ENCODE data around the gene PDIA4. TPM values are rescaled to one million over a fixed set of nuclear protein-coding genes. Genes with fewer than 3 reads are reported as not detected.

PDIA4 gene
- total and polyA plus RNA-seq, 2 of the 8 experiments (the other 6 are each of a cell fraction or from before 2014, with no cell fraction given), result 119 to 303 TPM

DNA sequence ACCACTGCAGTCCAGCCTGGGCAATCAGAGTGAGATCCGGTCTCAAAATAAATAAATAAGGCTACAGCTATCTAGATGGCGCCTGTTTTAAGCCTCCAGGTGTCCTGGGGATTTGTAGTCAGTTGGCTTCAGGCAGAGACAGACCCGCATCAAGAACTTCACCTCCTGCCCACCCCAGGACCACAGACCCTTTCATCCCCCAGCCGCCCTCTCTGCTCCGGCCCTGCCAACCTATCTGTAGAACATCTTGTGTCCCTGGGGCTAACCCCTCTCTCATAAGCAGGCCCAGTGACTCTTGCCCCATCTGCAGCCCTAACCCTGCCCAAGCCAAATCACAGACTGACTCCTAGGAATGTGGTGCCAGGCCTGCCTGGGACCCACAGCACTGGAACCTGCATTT lies 17.9 kb downstream of the PDIA4 start:
- no peak for FAIRE-seq
- POLR2A ChIA-PET (ENCODE audit: partially characterized antibody), result no interaction called here
- CTCF ChIA-PET (ENCODE audit: partially characterized antibody), result interaction anchor here (0.6 kb wide), 1 partner anchor 90 kb away, joined by 3 read pairs; no protein-coding TSS in a partner anchor

More for the DNA sequence above, 17.9 kb downstream of the PDIA4 start:
- Histone ChIP-seq H3K36me3 (ENCODE audit: control insufficient read depth in 2 of 4, insufficient read depth in 4 of 4, low read length in 3 of 4) (peaks cover 42 to 90% (median 78%) of the 10 kb centered on the region in 4 experiments), H3K18ac (ENCODE audit: extremely low read depth, low read length) (no peak overlapping the region), H3K9me3 (ENCODE audit: insufficient read depth in 2 of 2, low read depth in 1 of 2, low read length in 1 of 2) (no peaks in the 10 kb centered on the region), H3K4me3 (ENCODE audit: extremely low read depth in 1 of 4, insufficient read depth in 2 of 4, low read depth in 3 of 4, low read length in 4 of 4) (no peak overlapping the region), H3K4ac (replicated peaks; ENCODE audit: insufficient read length, low read depth, low read length) (no peak overlapping the region), H4K91ac (replicated peaks; ENCODE audit: insufficient read length, low read length) (no peak overlapping the region), H3K14ac (ENCODE audit: insufficient read length) (no peak overlapping the region), H3K79me1 (ENCODE audit: low read depth, low read length) (peaks cover 9% of the 10 kb centered on the region), H4K5ac (ENCODE audit: insufficient read length, low read depth, low read length) (no peak overlapping the region), H2AFZ (ENCODE audit: low read length) (no peak overlapping the region), H3K27me3 (replicated peaks in 1 of 4; ENCODE audit: control insufficient read depth in 3 of 4, extremely low read depth in 1 of 4, insufficient read depth in 3 of 4, low read length in 3 of 4) (no peaks in the 10 kb centered on the region), H3K23ac (ENCODE audit: insufficient read length) (no peak overlapping the region), H3K27ac (ENCODE audit: low read depth, low read length) (no peak overlapping the region), H2BK20ac (ENCODE audit: low read length) (no peak overlapping the region), H2BK12ac (ENCODE audit: low read depth, low read length) (no peak overlapping the region), H2BK5ac (ENCODE audit: low read depth, low read length) (no peak overlapping the region), H3K4me1 (replicated peaks in 1 of 4; ENCODE audit: control insufficient read depth in 3 of 4, insufficient read depth in 4 of 4, low read length in 3 of 4) (no peaks in the 10 kb centered on the region; a peak in 3 of 7 replicates), H3K4me2 (ENCODE audit: insufficient read depth in 1 of 2, low read depth in 2 of 2, low read length in 2 of 2) (no peak overlapping the region), H2BK15ac (ENCODE audit: low read length) (no peak overlapping the region), H4K8ac (ENCODE audit: extremely low read depth, insufficient read depth, low read length) (no peak overlapping the region; the same call in 1 of the 2 replicates), H3K23me2 (ENCODE audit: low read depth, low read length) (no peaks in the 10 kb centered on the region), H2BK120ac (replicated peaks; ENCODE audit: low read depth, low read length) (no peak overlapping the region), H4K20me1 (replicated peaks in 1 of 2; ENCODE audit: control insufficient read depth in 1 of 2, insufficient read depth in 2 of 2, low read length in 2 of 2) (peaks cover 12 to 20% of the 10 kb centered on the region in 2 experiments), H3K79me2 (ENCODE audit: control insufficient read depth in 1 of 2, insufficient read depth in 2 of 2, low read length in 2 of 2) (no peaks in the 10 kb centered on the region; a peak in 1 of 4 replicates), H3K56ac (replicated peaks; ENCODE audit: insufficient read length, low read depth, low read length) (no peak overlapping the region), H3K9ac (replicated peaks in 1 of 4; ENCODE audit: extremely low read depth in 1 of 4, low read depth in 3 of 4, low read length in 3 of 4) (no peak overlapping the region), H2AK5ac (ENCODE audit: low read depth, low read length) (no peak overlapping the region)
- 87% methylated on average over 5 of the region's 5 CpGs; no CpG with 5 or more reads in 1 of the 2 experiments for WGBS, 2 experiments (ENCODE audit: extremely low coverage in 1 of 2, insufficient coverage in 1 of 2, insufficient read length in 1 of 2, insufficient replicate concordance in 2 of 2, low coverage in 1 of 2, low lambda C conversion rate in 2 of 2, missing lambda C conversion rate in 1 of 2)
- no peak for TF ChIP-seq ZNF274 (IDR thresholded peaks at IDR 0.05; ENCODE audit: borderline replicate concordance, extremely low read depth, low read length)
- no peak for TF ChIP-seq TCF12 (IDR thresholded peaks at IDR 0.05; ENCODE audit: low read depth, low read length)
- TF ChIP-seq RBBP5 (IDR thresholded peaks at IDR 0.05; ENCODE audit: borderline replicate concordance, low read depth, low read length), result no peak
- no peak for TF ChIP-seq SIN3A (conservative IDR thresholded peaks at IDR 0.05 in 1 of 2, IDR thresholded peaks at IDR 0.05 in 1 of 2; ENCODE audit: low read depth in 1 of 2, low read length in 2 of 2)
- TF ChIP-seq, protein P1, sequence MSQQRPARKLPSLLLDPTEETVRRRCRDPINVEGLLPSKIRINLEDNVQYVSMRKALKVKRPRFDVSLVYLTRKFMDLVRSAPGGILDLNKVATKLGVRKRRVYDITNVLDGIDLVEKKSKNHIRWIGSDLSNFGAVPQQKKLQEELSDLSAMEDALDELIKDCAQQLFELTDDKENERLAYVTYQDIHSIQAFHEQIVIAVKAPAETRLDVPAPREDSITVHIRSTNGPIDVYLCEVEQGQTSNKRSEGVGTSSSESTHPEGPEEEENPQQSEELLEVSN (IDR thresholded peaks at IDR 0.05), result no peak
- no peak for TF ChIP-seq CHD2 (IDR thresholded peaks at IDR 0.05; ENCODE audit: low read length)
- TF ChIP-seq BRCA1 (IDR thresholded peaks at IDR 0.05; ENCODE audit: low read depth, low read length), result no peak
- TF ChIP-seq SP2 (IDR thresholded peaks at IDR 0.05; ENCODE audit: low read length), result no peak
- no peak for TF ChIP-seq TAF1 (IDR thresholded peaks at IDR 0.05; ENCODE audit: low read depth, low read length)
- no peak for TF ChIP-seq GTF2F1 (IDR thresholded peaks at IDR 0.05; ENCODE audit: borderline replicate concordance, low read depth, low read length)
- no peak for TF ChIP-seq BACH1 (IDR thresholded peaks at IDR 0.05; ENCODE audit: low read length)
- no peak for TF ChIP-seq RXRA (IDR thresholded peaks at IDR 0.05; ENCODE audit: insufficient read depth, low read depth, low read length)
- TF ChIP-seq, protein P2, sequence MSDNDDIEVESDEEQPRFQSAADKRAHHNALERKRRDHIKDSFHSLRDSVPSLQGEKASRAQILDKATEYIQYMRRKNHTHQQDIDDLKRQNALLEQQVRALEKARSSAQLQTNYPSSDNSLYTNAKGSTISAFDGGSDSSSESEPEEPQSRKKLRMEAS (IDR thresholded peaks at IDR 0.05), result no peak
- TF ChIP-seq EP300 (IDR thresholded peaks at IDR 0.05; ENCODE audit: borderline replicate concordance in 1 of 2, low read depth in 2 of 2, low read length in 2 of 2), result no peak
- DNase-seq (ENCODE audit: low read depth in 1 of 2, low spot score in 2 of 2), result no peak
